K562 (cell line): ENCODE measurements around the gene ZFYVE1. TPM values are rescaled to one million over a fixed set of nuclear protein-coding genes. Genes with fewer than 3 reads are reported as not detected.
A peak's percentile ranks its signal among the peaks of the same experiment; 100 is the strongest.

ENCODE experiments used
- CSDE1 ChIP-seq, 2 experiments: fragments of 450-650 bp; IDR thresholded peaks; 2 replicates each; pipeline ENCODE4 v1.6.1; 2016; ENCODE audit warnings: mild to moderate bottlenecking in 1 of 2
- DPF2 ChIP-seq: fragments of 450-650 bp; IDR thresholded peaks from 2 replicates; pipeline ENCODE4 v1.6.1; 2016
- HDAC1 ChIP-seq, 2 experiments: fragments of 450-650 bp; IDR thresholded peaks; 2 replicates each; pipeline ENCODE4 v1.6.1; 2016 to 2017; ENCODE audit warnings: inconsistent platforms in 1 of 2, mild to moderate bottlenecking in 1 of 2, moderate library complexity in 1 of 2
- MIER1 ChIP-seq: fragments of 450-650 bp; IDR thresholded peaks from 2 replicates; pipeline ENCODE4 v1.6.1; 2016; ENCODE audit warnings: antibody characterized with exemption, mild to moderate bottlenecking, low read depth
- NR2C1 ChIP-seq, 2 experiments: fragments of 450-650 bp; IDR thresholded peaks; 2 replicates each; pipeline ENCODE4 v1.6.1; 2017; ENCODE audit warnings: mild to moderate bottlenecking in 2 of 2, antibody characterized with exemption in 1 of 2, inconsistent platforms in 1 of 2, missing compliant biosample characterization in 1 of 2, missing genetic modification characterization in 1 of 2
- PPARD ChIP-seq: fragments of 250-450 bp; sonication (Bioruptor Pico); IDR thresholded peaks from 2 replicates; pipeline ENCODE4 v1.8.0; 2022; ENCODE audit warnings: inconsistent platforms, mild to moderate bottlenecking, moderate library complexity
- RHOXF2B ChIP-seq: fragments of 250-450 bp; sonication (Bioruptor Pico); conservative IDR thresholded peaks from 2 replicates; pipeline ENCODE4 v1.5.1; 2021
- SMARCA4 ChIP-seq: fragments of 450-650 bp; IDR thresholded peaks from 2 replicates; pipeline ENCODE4 v1.6.1; 2016
- TCF3 ChIP-seq: sonication (generic); formaldehyde crosslinking; IDR thresholded peaks from 2 replicates; pipeline ENCODE4 v1.4.0; 2020; ENCODE audit warnings: mild to moderate bottlenecking, missing genetic modification reagents
- ZBTB7A ChIP-seq: IDR thresholded peaks from 2 replicates; pipeline ENCODE4 v1.6.1; 2011; ENCODE audit warnings: low read depth, mild to moderate bottlenecking, low read length, moderate library complexity, borderline replicate concordance; ENCODE audit not compliant: control insufficient read depth
- ZEB2 ChIP-seq: fragments of 450-650 bp; IDR thresholded peaks from 2 replicates; pipeline ENCODE4 v1.6.1; 2016
- ZFPM2 ChIP-seq: fragments of 250-450 bp; sonication (Bioruptor Pico); IDR thresholded peaks from 2 replicates; pipeline ENCODE4 v1.5.1; 2022; ENCODE audit warnings: mild to moderate bottlenecking
- ZNF124 ChIP-seq: sonication (generic); formaldehyde crosslinking; IDR thresholded peaks from 2 replicates; pipeline ENCODE4 v1.8.1; 2022; ENCODE audit warnings: missing genetic modification reagents
- polyA plus RNA-seq, 8 experiments: library from polyadenylated mRNA; depleted of rRNA in 4 of 8; stranded (reverse) in 5 of 8; unstranded in 3 of 8; fragments of >200 nt; fragmentation: Nextera tagmentation in 2 of 8; fragmentation: Illumina TruSeq in 1 of 8; extraction: Ambion mirVana in 2 of 8; extraction: Trizol in 1 of 8; gene quantifications; 2 replicates each; pipeline versions ENCODE4 v1.2.1 to v1.2.3, GENCODE V29; 2011 to 2014; ENCODE audit warnings: inconsistent platforms in 1 of 8, missing spikeins in 1 of 8
- total RNA-seq, 7 experiments: library from RNA; depleted of rRNA in 6 of 7; stranded (reverse); fragments of >200 nt in 6 of 7; fragmentation: Illumina TruSeq in 2 of 7; extraction: Trizol in 2 of 7; gene quantifications; 2 replicates each; pipeline versions ENCODE4 v1.2.1 to v1.2.3, GENCODE V29; 2011 to 2021; ENCODE audit warnings: low replicate concordance in 1 of 7
- TF ChIP-seq, protein P1 (sequence below): fragments of 200-800 bp; sonication (Bioruptor generic); IDR thresholded peaks from 2 replicates; pipeline ENCODE4 v1.6.1; 2017; ENCODE audit warnings: missing genetic modification characterization, missing compliant biosample characterization
- TF ChIP-seq, protein P2 (sequence below): fragments of 450-650 bp; formaldehyde crosslinking; IDR thresholded peaks from 2 replicates; pipeline ENCODE4 v1.4.0; 2020; ENCODE audit warnings: mild to moderate bottlenecking
- TF ChIP-seq, protein P3 (sequence below): sonication (generic); formaldehyde crosslinking; IDR thresholded peaks from 2 replicates; pipeline ENCODE4 v1.8.1; 2023; ENCODE audit warnings: mild to moderate bottlenecking, missing genetic modification reagents
- TF ChIP-seq, protein P4 (sequence below): fragments of 450-650 bp; IDR thresholded peaks from 2 replicates; pipeline ENCODE4 v1.6.1; 2016; ENCODE audit warnings: antibody characterized with exemption
- TF ChIP-seq, protein P5 (sequence below): sonication (generic); formaldehyde crosslinking; IDR thresholded peaks from 2 replicates; pipeline ENCODE4 v1.8.1; 2023; ENCODE audit warnings: mild to moderate bottlenecking, missing genetic modification reagents
- TF ChIP-seq, protein P6 (sequence below): fragments of 450-650 bp; formaldehyde crosslinking; conservative IDR thresholded peaks from 2 replicates; pipeline ENCODE4 v1.4.0; 2022; ENCODE audit warnings: mild to moderate bottlenecking, missing genetic modification characterization

ZFYVE1 gene
- total and polyA plus RNA-seq, 9 of the 15 experiments (the other 6 are each of a cell fraction or from before 2014, with no cell fraction given): 0.62 to 5.5 (median 3.4) TPM

DNA sequence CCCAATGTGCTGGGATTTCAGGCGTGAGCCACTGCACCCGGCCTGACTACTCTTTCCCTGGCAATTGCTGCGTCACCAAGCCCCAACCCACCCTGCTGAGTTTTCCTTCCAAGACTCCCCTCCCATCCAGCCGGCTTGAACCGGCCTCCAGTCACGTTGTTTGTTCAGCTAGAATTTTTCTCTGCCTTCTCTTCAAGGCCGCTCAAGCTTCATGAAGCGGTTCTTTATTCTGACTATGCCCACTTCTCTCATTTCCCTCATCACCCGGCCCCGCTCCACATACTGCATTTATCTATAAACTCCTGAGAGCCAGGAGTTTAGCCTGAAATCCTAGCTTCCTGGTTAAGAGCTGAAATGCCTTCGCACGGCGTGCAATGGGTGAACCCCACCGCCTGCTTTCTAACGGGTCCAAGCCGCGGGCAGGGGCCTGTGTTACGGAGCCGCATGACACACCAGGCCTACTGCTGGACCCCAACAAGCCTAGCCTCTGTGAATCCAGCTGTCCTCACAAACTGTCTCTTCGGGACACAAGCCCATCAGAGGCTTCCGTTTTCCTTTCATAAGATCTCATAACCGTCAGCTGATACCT lies 101.6 kb downstream of the ZFYVE1 start (continued):
- TF ChIP-seq, protein P1, sequence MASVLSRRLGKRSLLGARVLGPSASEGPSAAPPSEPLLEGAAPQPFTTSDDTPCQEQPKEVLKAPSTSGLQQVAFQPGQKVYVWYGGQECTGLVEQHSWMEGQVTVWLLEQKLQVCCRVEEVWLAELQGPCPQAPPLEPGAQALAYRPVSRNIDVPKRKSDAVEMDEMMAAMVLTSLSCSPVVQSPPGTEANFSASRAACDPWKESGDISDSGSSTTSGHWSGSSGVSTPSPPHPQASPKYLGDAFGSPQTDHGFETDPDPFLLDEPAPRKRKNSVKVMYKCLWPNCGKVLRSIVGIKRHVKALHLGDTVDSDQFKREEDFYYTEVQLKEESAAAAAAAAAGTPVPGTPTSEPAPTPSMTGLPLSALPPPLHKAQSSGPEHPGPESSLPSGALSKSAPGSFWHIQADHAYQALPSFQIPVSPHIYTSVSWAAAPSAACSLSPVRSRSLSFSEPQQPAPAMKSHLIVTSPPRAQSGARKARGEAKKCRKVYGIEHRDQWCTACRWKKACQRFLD (CRISPR knock-in tag): peak; percentile 50; the same call in 1 of the 2 replicates
- TF ChIP-seq ZBTB7A: peak; percentile 52; the same call in 1 of the 2 replicates
- peak; percentile 17; the same call in 1 of the 2 replicates for TF ChIP-seq SMARCA4
- no peak for TF ChIP-seq MIER1
- no peak for TF ChIP-seq RHOXF2B (CRISPR knock-in tag)
- TF ChIP-seq, protein P2, sequence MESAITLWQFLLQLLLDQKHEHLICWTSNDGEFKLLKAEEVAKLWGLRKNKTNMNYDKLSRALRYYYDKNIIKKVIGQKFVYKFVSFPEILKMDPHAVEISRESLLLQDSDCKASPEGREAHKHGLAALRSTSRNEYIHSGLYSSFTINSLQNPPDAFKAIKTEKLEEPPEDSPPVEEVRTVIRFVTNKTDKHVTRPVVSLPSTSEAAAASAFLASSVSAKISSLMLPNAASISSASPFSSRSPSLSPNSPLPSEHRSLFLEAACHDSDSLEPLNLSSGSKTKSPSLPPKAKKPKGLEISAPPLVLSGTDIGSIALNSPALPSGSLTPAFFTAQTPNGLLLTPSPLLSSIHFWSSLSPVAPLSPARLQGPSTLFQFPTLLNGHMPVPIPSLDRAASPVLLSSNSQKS (CRISPR knock-in tag): no peak
- TF ChIP-seq HDAC1 (IDR thresholded peaks at IDR 0.05): no peak
- TF ChIP-seq DPF2: no peak
- TF ChIP-seq ZNF124 (CRISPR knock-in tag): no peak
- TF ChIP-seq ZFPM2 (CRISPR knock-in tag): no peak
- TF ChIP-seq PPARD (CRISPR knock-in tag): no peak
- TF ChIP-seq, protein P3, sequence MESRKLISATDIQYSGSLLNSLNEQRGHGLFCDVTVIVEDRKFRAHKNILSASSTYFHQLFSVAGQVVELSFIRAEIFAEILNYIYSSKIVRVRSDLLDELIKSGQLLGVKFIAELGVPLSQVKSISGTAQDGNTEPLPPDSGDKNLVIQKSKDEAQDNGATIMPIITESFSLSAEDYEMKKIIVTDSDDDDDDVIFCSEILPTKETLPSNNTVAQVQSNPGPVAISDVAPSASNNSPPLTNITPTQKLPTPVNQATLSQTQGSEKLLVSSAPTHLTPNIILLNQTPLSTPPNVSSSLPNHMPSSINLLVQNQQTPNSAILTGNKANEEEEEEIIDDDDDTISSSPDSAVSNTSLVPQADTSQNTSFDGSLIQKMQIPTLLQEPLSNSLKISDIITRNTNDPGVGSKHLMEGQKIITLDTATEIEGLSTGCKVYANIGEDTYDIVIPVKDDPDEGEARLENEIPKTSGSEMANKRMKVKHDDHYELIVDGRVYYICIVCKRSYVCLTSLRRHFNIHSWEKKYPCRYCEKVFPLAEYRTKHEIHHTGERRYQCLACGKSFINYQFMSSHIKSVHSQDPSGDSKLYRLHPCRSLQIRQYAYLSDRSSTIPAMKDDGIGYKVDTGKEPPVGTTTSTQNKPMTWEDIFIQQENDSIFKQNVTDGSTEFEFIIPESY (CRISPR knock-in tag): no peak
- TF ChIP-seq, protein P4, sequence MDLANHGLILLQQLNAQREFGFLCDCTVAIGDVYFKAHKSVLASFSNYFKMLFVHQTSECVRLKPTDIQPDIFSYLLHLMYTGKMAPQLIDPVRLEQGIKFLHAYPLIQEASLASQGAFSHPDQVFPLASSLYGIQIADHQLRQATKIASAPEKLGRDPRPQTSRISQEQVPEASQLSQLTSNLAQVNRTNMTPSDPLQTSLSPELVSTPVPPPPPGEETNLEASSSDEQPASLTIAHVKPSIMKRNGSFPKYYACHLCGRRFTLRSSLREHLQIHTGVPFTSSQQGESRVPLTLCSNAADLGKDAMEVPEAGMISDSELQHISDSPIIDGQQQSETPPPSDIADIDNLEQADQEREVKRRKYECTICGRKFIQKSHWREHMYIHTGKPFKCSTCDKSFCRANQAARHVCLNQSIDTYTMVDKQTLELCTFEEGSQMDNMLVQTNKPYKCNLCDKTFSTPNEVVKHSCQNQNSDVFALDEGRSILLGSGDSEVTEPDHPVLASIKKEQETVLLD: no peak
- TF ChIP-seq, protein P5, sequence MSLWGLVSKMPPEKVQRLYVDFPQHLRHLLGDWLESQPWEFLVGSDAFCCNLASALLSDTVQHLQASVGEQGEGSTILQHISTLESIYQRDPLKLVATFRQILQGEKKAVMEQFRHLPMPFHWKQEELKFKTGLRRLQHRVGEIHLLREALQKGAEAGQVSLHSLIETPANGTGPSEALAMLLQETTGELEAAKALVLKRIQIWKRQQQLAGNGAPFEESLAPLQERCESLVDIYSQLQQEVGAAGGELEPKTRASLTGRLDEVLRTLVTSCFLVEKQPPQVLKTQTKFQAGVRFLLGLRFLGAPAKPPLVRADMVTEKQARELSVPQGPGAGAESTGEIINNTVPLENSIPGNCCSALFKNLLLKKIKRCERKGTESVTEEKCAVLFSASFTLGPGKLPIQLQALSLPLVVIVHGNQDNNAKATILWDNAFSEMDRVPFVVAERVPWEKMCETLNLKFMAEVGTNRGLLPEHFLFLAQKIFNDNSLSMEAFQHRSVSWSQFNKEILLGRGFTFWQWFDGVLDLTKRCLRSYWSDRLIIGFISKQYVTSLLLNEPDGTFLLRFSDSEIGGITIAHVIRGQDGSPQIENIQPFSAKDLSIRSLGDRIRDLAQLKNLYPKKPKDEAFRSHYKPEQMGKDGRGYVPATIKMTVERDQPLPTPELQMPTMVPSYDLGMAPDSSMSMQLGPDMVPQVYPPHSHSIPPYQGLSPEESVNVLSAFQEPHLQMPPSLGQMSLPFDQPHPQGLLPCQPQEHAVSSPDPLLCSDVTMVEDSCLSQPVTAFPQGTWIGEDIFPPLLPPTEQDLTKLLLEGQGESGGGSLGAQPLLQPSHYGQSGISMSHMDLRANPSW (CRISPR knock-in tag): no peak
- no peak for TF ChIP-seq ZEB2
- TF ChIP-seq CSDE1 (IDR thresholded peaks at IDR 0.05): no peak
- TF ChIP-seq TCF3 (CRISPR knock-in tag): no peak
- TF ChIP-seq NR2C1 (IDR thresholded peaks at IDR 0.05): no peak
- TF ChIP-seq NR2C1 (tag; IDR thresholded peaks at IDR 0.05): no peak
- TF ChIP-seq, protein P6, sequence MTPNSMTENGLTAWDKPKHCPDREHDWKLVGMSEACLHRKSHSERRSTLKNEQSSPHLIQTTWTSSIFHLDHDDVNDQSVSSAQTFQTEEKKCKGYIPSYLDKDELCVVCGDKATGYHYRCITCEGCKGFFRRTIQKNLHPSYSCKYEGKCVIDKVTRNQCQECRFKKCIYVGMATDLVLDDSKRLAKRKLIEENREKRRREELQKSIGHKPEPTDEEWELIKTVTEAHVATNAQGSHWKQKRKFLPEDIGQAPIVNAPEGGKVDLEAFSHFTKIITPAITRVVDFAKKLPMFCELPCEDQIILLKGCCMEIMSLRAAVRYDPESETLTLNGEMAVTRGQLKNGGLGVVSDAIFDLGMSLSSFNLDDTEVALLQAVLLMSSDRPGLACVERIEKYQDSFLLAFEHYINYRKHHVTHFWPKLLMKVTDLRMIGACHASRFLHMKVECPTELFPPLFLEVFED (CRISPR knock-in tag): no peak
